Mesothelial cell of epicardium (in vitro differentiated cells): ENCODE results near the gene CNN2. TPM values are rescaled to one million over a fixed set of nuclear protein-coding genes. Genes with fewer than 3 reads are reported as not detected.

Experiments used
- DNase-seq, 2 experiments: peaks; one replicate each; pipeline ENCODE4 v3.0.0; 2021; ENCODE audit warnings: low spot score in 2 of 2; ENCODE audit not compliant: unreplicated experiment in 2 of 2
- H3K27ac Mint-ChIP-seq: 2 replicates; pipeline ENCODE4 v1.8.0; 2021; ENCODE audit warnings: mixed read lengths
- H3K27me3 Mint-ChIP-seq: 2 replicates; pipeline ENCODE4 v1.8.0; 2021; ENCODE audit warnings: low read depth, mixed read lengths
- H3K36me3 Mint-ChIP-seq: 2 replicates; pipeline ENCODE4 v1.8.0; 2021; ENCODE audit warnings: mixed read lengths
- H3K4me1 Mint-ChIP-seq: 2 replicates; pipeline ENCODE4 v1.8.0; 2021; ENCODE audit warnings: mixed read lengths
- H3K4me3 Mint-ChIP-seq: 2 replicates; pipeline ENCODE4 v1.8.0; 2021; ENCODE audit warnings: mild to moderate bottlenecking, moderate library complexity, mixed read lengths
- H3K9me3 Mint-ChIP-seq: 2 replicates; pipeline ENCODE4 v1.8.0; 2021; ENCODE audit warnings: mixed read lengths
- CTCF ChIP-seq: fragments of 200-600 bp; sonication (generic); IDR thresholded peaks from one replicate; pipeline ENCODE4 v1.5.0; 2021; ENCODE audit warnings: antibody characterized with exemption; ENCODE audit not compliant: unreplicated experiment
- total RNA-seq: library from RNA; stranded (reverse); gene quantifications from 3 replicates; pipeline ENCODE4 v1.2.1, GENCODE V29; 2021

CNN2 gene
- total RNA-seq, 1 donor from 2014 or later, result 501 TPM

GRCh38 chr19:1066748-1067340 is 40.4 kb downstream of the CNN2 start, which contains the start of gene ARHGAP45:
TSS of gene ARHGAP45 (plus strand) at chr19:1067167. CDS start at chr19:1067406, 239 bp downstream.
- Mint-ChIP-seq H3K4me1 (peaks cover 16% of the 10 kb centered on the region), H3K4me3 (peak within 1 kb of the TSS; percentile 36), H3K36me3 (no peaks in the 10 kb centered on the region), H3K27me3 (peaks cover 42% of the 10 kb centered on the region), H3K27ac (peak within 1 kb of the TSS; percentile 43), H3K9me3 (no peaks in the 10 kb centered on the region)
- no peak for DNase-seq
- TF ChIP-seq CTCF, result no peak

GRCh38 chr19:1067341-1067957 is 41.0 kb downstream of the CNN2 start:
- peaks cover 48% of the 10 kb centered on the region for H3K27me3 Mint-ChIP-seq
- peak overlapping the region; percentile 36 for H3K4me3 Mint-ChIP-seq
- H3K9me3 Mint-ChIP-seq, result no peaks in the 10 kb centered on the region
- H3K4me1 Mint-ChIP-seq, result peaks cover 18% of the 10 kb centered on the region
- no peaks in the 10 kb centered on the region for H3K36me3 Mint-ChIP-seq
- no peak for TF ChIP-seq CTCF
- no peak overlapping the region for H3K27ac Mint-ChIP-seq
- DNase-seq, result no peak

GRCh38 chr19:1068009-1069001 is 41.9 kb downstream of the CNN2 start:
- Mint-ChIP-seq H3K4me1 (peaks cover 18% of the 10 kb centered on the region), H3K27me3 (peaks cover 52% of the 10 kb centered on the region), H3K36me3 (no peaks in the 10 kb centered on the region), H3K27ac (no peak overlapping the region), H3K4me3 (peak overlapping the region; percentile 40), H3K9me3 (no peaks in the 10 kb centered on the region)
- no peak for DNase-seq
- TF ChIP-seq CTCF, result no peak

- no peak for TF ChIP-seq CTCF
- H3K36me3 Mint-ChIP-seq, result no peaks in the 10 kb centered on the region
- peak overlapping the region; percentile 40 for H3K4me3 Mint-ChIP-seq
- H3K4me1 Mint-ChIP-seq, result peaks cover 18% of the 10 kb centered on the region
- peaks cover 52% of the 10 kb centered on the region for H3K27me3 Mint-ChIP-seq
- H3K27ac Mint-ChIP-seq, result no peak overlapping the region
- H3K9me3 Mint-ChIP-seq, result no peaks in the 10 kb centered on the region
- DNase-seq, result no peak
Observed at GRCh38 chr19:1069009-1069779, 42.8 kb downstream of the CNN2 start.

GRCh38 chr19:1070576-1070930 is 44.1 kb downstream of the CNN2 start:
- H3K36me3 Mint-ChIP-seq, result no peaks in the 10 kb centered on the region
- TF ChIP-seq CTCF, result no peak
- H3K27me3 Mint-ChIP-seq, result peaks cover 46% of the 10 kb centered on the region
- no peak overlapping the region for H3K27ac Mint-ChIP-seq
- H3K4me1 Mint-ChIP-seq, result peaks cover 12% of the 10 kb centered on the region
- H3K9me3 Mint-ChIP-seq, result no peaks in the 10 kb centered on the region
- DNase-seq, result no peak
- H3K4me3 Mint-ChIP-seq, result no peak overlapping the region
